ENCODE data around the gene ZNF780A. TPM values are rescaled to one million over a fixed set of nuclear protein-coding genes. Genes with fewer than 3 reads are reported as not detected.
A peak's percentile ranks its signal among the peaks of the same experiment; 100 is the strongest.

ZNF780A gene
- total and polyA plus RNA-seq, 2 of the 13 experiments (the other 11 are each of a cell fraction or from before 2014, with no cell fraction given): 13.5 to 22.7 TPM

DNA sequence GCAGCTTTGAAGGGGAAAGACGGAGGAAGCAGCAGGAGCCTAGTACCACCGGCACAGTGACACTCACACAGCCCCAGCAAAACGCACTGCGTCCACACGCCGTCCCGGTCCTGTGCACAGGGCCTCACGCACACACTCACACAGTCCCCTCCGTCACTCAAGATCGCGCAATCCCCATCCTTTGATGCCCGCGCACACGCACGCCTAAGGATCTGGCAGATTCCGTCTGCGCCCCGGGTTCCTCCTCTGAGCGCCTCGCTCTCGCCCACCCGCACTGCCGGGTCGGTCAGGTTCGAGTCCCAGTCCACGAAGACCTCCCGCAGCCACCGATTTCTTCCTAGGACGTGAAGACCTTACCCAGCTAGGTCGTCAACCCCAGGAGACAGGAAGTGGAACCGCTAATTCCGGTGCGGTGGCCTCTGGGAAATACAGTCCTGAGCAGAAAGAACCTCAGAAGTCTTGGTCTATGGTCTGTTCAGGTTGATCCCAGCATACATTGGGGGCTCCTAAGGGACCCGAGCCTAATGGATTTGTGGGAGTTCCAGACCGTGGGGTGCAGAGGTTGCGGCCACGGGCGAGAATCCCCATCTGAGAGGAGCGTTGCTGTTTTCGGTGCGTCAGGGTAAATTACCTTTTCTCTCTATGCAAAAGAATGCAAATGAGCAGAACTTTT, 34.8 kb downstream of the ZNF780A start, which contains the start of gene ZNF780B (continued):
- TF ChIP-seq RBFOX2 (IDR thresholded peaks at IDR 0.05; ENCODE audit: low read depth, low read length) (peak; percentile 73), SNAPC2 (CRISPR knock-in tag; IDR thresholded peaks at IDR 0.05) (peak; percentile 73; the same call in 1 of the 2 replicates), ESRRA (CRISPR knock-in tag; IDR thresholded peaks at IDR 0.05; ENCODE audit: low read depth) (0 out of 2 replicates have a peak, but pooled peaks have one; percentile 48), NR2F1 (CRISPR knock-in tag; IDR thresholded peaks at IDR 0.05) (0 out of 4 replicates have a peak, but pooled peaks of 1 of the 2 experiments have one; percentile 8), TARDBP (CRISPR knock-in tag; IDR thresholded peaks at IDR 0.05) (peak; percentile 45; the same call in 1 of the 2 replicates), DNMT1 (CRISPR knock-in tag; IDR thresholded peaks at IDR 0.05) (0 out of 2 replicates have a peak, but pooled peaks have one; percentile 45), SMARCE1 (IDR thresholded peaks at IDR 0.05; ENCODE audit: borderline replicate concordance) (no peak), ZNF180 (CRISPR knock-in tag; IDR thresholded peaks at IDR 0.05; ENCODE audit: borderline replicate concordance, low read depth) (no peak), ZNF354B (CRISPR knock-in tag; IDR thresholded peaks at IDR 0.05) (no peak), SNRNP70 (IDR thresholded peaks at IDR 0.05; ENCODE audit: low read depth, low read length) (no peak), HNRNPUL1 (IDR thresholded peaks at IDR 0.05; ENCODE audit: low read depth, low read length) (no peak), MATR3 (CRISPR knock-in tag; IDR thresholded peaks at IDR 0.05) (no peak), JDP2 (CRISPR knock-in tag; IDR thresholded peaks at IDR 0.05; ENCODE audit: borderline replicate concordance) (no peak), ZSCAN12 (CRISPR knock-in tag; IDR thresholded peaks at IDR 0.05) (no peak), ZNF788 (CRISPR knock-in tag; IDR thresholded peaks at IDR 0.05; ENCODE audit: borderline replicate concordance) (peak; percentile 67; the same call in 1 of the 2 replicates), NCOA1 (CRISPR knock-in tag; IDR thresholded peaks at IDR 0.05) (no peak), GZF1 (CRISPR knock-in tag; IDR thresholded peaks at IDR 0.05) (no peak), ZNF331 (CRISPR knock-in tag; IDR thresholded peaks at IDR 0.05) (0 out of 2 replicates have a peak, but pooled peaks have one; percentile 27), ZNF263 (CRISPR knock-in tag; IDR thresholded peaks at IDR 0.05) (peak; percentile 55; the same call in 1 of the 2 replicates)
- TF ChIP-seq, protein P1, sequence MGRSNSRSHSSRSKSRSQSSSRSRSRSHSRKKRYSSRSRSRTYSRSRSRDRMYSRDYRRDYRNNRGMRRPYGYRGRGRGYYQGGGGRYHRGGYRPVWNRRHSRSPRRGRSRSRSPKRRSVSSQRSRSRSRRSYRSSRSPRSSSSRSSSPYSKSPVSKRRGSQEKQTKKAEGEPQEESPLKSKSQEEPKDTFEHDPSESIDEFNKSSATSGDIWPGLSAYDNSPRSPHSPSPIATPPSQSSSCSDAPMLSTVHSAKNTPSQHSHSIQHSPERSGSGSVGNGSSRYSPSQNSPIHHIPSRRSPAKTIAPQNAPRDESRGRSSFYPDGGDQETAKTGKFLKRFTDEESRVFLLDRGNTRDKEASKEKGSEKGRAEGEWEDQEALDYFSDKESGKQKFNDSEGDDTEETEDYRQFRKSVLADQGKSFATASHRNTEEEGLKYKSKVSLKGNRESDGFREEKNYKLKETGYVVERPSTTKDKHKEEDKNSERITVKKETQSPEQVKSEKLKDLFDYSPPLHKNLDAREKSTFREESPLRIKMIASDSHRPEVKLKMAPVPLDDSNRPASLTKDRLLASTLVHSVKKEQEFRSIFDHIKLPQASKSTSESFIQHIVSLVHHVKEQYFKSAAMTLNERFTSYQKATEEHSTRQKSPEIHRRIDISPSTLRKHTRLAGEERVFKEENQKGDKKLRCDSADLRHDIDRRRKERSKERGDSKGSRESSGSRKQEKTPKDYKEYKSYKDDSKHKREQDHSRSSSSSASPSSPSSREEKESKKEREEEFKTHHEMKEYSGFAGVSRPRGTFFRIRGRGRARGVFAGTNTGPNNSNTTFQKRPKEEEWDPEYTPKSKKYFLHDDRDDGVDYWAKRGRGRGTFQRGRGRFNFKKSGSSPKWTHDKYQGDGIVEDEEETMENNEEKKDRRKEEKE (IDR thresholded peaks at IDR 0.05): no peak
- TF ChIP-seq, protein P2, sequence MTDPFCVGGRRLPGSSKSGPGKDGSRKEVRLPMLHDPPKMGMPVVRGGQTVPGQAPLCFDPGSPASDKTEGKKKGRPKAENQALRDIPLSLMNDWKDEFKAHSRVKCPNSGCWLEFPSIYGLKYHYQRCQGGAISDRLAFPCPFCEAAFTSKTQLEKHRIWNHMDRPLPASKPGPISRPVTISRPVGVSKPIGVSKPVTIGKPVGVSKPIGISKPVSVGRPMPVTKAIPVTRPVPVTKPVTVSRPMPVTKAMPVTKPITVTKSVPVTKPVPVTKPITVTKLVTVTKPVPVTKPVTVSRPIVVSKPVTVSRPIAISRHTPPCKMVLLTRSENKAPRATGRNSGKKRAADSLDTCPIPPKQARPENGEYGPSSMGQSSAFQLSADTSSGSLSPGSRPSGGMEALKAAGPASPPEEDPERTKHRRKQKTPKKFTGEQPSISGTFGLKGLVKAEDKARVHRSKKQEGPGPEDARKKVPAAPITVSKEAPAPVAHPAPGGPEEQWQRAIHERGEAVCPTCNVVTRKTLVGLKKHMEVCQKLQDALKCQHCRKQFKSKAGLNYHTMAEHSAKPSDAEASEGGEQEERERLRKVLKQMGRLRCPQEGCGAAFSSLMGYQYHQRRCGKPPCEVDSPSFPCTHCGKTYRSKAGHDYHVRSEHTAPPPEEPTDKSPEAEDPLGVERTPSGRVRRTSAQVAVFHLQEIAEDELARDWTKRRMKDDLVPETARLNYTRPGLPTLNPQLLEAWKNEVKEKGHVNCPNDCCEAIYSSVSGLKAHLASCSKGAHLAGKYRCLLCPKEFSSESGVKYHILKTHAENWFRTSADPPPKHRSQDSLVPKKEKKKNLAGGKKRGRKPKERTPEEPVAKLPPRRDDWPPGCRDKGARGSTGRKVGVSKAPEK (CRISPR knock-in tag; IDR thresholded peaks at IDR 0.05; ENCODE audit: borderline replicate concordance): no peak
- TF ChIP-seq, protein P3, sequence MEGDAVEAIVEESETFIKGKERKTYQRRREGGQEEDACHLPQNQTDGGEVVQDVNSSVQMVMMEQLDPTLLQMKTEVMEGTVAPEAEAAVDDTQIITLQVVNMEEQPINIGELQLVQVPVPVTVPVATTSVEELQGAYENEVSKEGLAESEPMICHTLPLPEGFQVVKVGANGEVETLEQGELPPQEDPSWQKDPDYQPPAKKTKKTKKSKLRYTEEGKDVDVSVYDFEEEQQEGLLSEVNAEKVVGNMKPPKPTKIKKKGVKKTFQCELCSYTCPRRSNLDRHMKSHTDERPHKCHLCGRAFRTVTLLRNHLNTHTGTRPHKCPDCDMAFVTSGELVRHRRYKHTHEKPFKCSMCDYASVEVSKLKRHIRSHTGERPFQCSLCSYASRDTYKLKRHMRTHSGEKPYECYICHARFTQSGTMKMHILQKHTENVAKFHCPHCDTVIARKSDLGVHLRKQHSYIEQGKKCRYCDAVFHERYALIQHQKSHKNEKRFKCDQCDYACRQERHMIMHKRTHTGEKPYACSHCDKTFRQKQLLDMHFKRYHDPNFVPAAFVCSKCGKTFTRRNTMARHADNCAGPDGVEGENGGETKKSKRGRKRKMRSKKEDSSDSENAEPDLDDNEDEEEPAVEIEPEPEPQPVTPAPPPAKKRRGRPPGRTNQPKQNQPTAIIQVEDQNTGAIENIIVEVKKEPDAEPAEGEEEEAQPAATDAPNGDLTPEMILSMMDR (CRISPR knock-in tag; IDR thresholded peaks at IDR 0.05): no peak
